Endothelial cell of umbilical vein (primary cell): Measurements from ENCODE around the gene CDH22. TPM values are rescaled to one million over a fixed set of nuclear protein-coding genes. Genes with fewer than 3 reads are reported as not detected.

Experiments
- BruUV-seq: library from RNA; stranded (reverse); fragments of 400-500 nt; replicated peaks from 2 replicates; lab custom pipeline; 2021; lab: Mats Ljungman, UMichigan
- CTCF ChIA-PET: fragments of 300-600, 350-600 bp; sonication (Branson Sonifier 250); formaldehyde crosslinking; loops from one replicate; lab custom pipeline; 2021; ENCODE audit warnings: antibody characterized with exemption, inconsistent platforms; lab: Charles Lee
- POLR2A ChIA-PET: fragments of 300-600, 350-600 bp; sonication (Branson Sonifier 250); formaldehyde crosslinking; loops from one replicate; lab custom pipeline; 2021; ENCODE audit warnings: antibody characterized with exemption, inconsistent platforms; lab: Charles Lee
- DNase-seq: peaks from one replicate; pipeline ENCODE4 v3.0.0-alpha.2; 2011; ENCODE audit warnings: low read depth, low spot score
- FAIRE-seq: peaks from 2 replicates; lab custom pipeline; 2011; peaks lifted over from hg19 to GRCh38; lab: Jason Lieb, UNC
- H2AFZ ChIP-seq: 2 replicates; pipeline ENCODE4 v1.6.0; 2012; ENCODE audit warnings: low read depth, low read length, control low read depth, inconsistent platforms
- H3K27ac ChIP-seq: 2 replicates; pipeline ENCODE4 v1.5.1; 2011; ENCODE audit warnings: low read depth, mild to moderate bottlenecking, control low read depth, low read length, moderate library complexity; ENCODE audit not compliant: insufficient read depth
- H3K27me3 ChIP-seq, 2 experiments: 2 replicates each; pipeline versions ENCODE4 v1.6.0 to v1.6.1; 2011; ENCODE audit warnings: low read length in 2 of 2, mixed read lengths in 1 of 2; ENCODE audit not compliant: control insufficient read depth in 2 of 2, insufficient read depth in 2 of 2
- H3K36me3 ChIP-seq, 2 experiments: 2 replicates in 1 of 2; 3 replicates in 1 of 2; pipeline ENCODE4 v1.5.1; 2011; ENCODE audit warnings: low read length in 2 of 2, mild to moderate bottlenecking in 1 of 2, moderate library complexity in 1 of 2; ENCODE audit not compliant: control insufficient read depth in 2 of 2, insufficient read depth in 2 of 2; ENCODE audit errors: extremely low read depth in 1 of 2
- H3K4me1 ChIP-seq: 3 replicates; pipeline ENCODE4 v1.5.1; 2011; ENCODE audit warnings: mild to moderate bottlenecking, low read length; ENCODE audit not compliant: control insufficient read depth, insufficient read depth; ENCODE audit errors: extremely low read depth
- H3K4me2 ChIP-seq: 2 replicates; pipeline ENCODE4 v1.6.1; 2011; ENCODE audit warnings: low read length, control low read depth, mixed read lengths; ENCODE audit not compliant: insufficient read depth
- H3K4me3 ChIP-seq, 3 experiments: fragments of 200-600 bp in 1 of 3; sonication (generic), shearing (Covaris generic) in 1 of 3; replicated peaks in 1 of 3; 2 replicates each; pipeline ENCODE4 v1.5.1; 2011 to 2016; ENCODE audit warnings: control low read depth in 3 of 3, low read length in 3 of 3, mild to moderate bottlenecking in 2 of 3, inconsistent platforms in 1 of 3, low read depth in 1 of 3, moderate library complexity in 1 of 3; ENCODE audit not compliant: insufficient read depth in 1 of 3
- H3K79me2 ChIP-seq: 2 replicates; pipeline ENCODE4 v1.6.0; 2012; ENCODE audit warnings: low read length, inconsistent platforms; ENCODE audit not compliant: control insufficient read depth, insufficient read depth
- H3K9ac ChIP-seq: replicated peaks from 2 replicates; pipeline ENCODE3; 2011; ENCODE audit warnings: low read length, control low read depth; ENCODE audit not compliant: insufficient read depth; ENCODE audit errors: extremely low read depth
- H3K9me1 ChIP-seq: replicated peaks from 3 replicates; pipeline ENCODE4 v1.6.0; 2011; ENCODE audit warnings: mild to moderate bottlenecking, low read length; ENCODE audit not compliant: control insufficient read depth, insufficient read depth; ENCODE audit errors: extremely low read depth
- H3K9me3 ChIP-seq: replicated peaks from 2 replicates; pipeline ENCODE4 v1.5.1; 2012; ENCODE audit warnings: low read length, inconsistent platforms; ENCODE audit not compliant: control insufficient read depth, insufficient read depth
- H4K20me1 ChIP-seq: replicated peaks from 2 replicates; pipeline ENCODE3; 2011; ENCODE audit warnings: mild to moderate bottlenecking, low read length; ENCODE audit not compliant: control insufficient read depth, insufficient read depth; ENCODE audit errors: extremely low read depth
- EZH2 ChIP-seq: IDR thresholded peaks from 2 replicates; pipeline ENCODE4 v1.6.1; 2012; ENCODE audit warnings: borderline replicate concordance, low read depth, mild to moderate bottlenecking, moderate library complexity, low read length, inconsistent platforms; ENCODE audit not compliant: severe bottlenecking
- FOS ChIP-seq: IDR thresholded peaks from 2 replicates; pipeline ENCODE4 v1.6.1; 2011; ENCODE audit warnings: mild to moderate bottlenecking, low read length, moderate library complexity, borderline replicate concordance; ENCODE audit not compliant: insufficient read depth
- GATA2 ChIP-seq: IDR thresholded peaks from 2 replicates; pipeline ENCODE4 v1.7.0; 2011; ENCODE audit warnings: low read depth, mild to moderate bottlenecking, moderate library complexity, mixed read lengths, low read length; ENCODE audit not compliant: insufficient read length, insufficient read depth
- JUN ChIP-seq: IDR thresholded peaks from 2 replicates; pipeline ENCODE4 v1.6.1; 2011; ENCODE audit warnings: borderline replicate concordance, low read depth; ENCODE audit not compliant: insufficient read length, insufficient read depth
- MYC ChIP-seq: IDR thresholded peaks from one replicate; pipeline ENCODE4 v1.6.1; 2011; ENCODE audit warnings: mild to moderate bottlenecking, low read depth, low read length
- POLR2A ChIP-seq: IDR thresholded peaks from 2 replicates; pipeline ENCODE4 v1.6.1; 2012; ENCODE audit warnings: low read depth, mild to moderate bottlenecking, control low read depth, low read length
- POLR2AphosphoS5 ChIP-seq: IDR thresholded peaks from 2 replicates; pipeline ENCODE4 v1.6.1; 2012; ENCODE audit warnings: low read depth, mild to moderate bottlenecking, control low read depth, low read length, moderate library complexity; ENCODE audit not compliant: insufficient read depth
- dilution Hi-C: fragments of 300-500 bp; cut with MboI; formaldehyde crosslinking; loops from one replicate; pipeline ENCODE4 v1.15.0; 2019; ENCODE audit warnings: low sequenced_read_pairs; ENCODE audit not compliant: extremely low pct_ligation_motif_present
- intact Hi-C: fragments of 100-400 bp; cut with micrococcal nuclease; formaldehyde crosslinking; loops from one replicate; pipeline ENCODE4 v1.10.0; 2022
- polyA plus RNA-seq, 4 experiments: library from polyadenylated mRNA; depleted of rRNA in 3 of 4; stranded (reverse) in 3 of 4; unstranded in 1 of 4; fragments of >200 nt; gene quantifications; 2 replicates each; pipeline versions ENCODE4 v1.2.1 to v1.2.3, GENCODE V29; 2011 to 2012; ENCODE audit warnings: missing spikeins in 1 of 4
- total RNA-seq: library from RNA; stranded (reverse); gene quantifications from 2 replicates; pipeline ENCODE4 v1.2.3, GENCODE V29; 2021
- TF ChIP-seq, protein P1 (sequence below): IDR thresholded peaks from 2 replicates; pipeline ENCODE4 v1.6.1; 2011; ENCODE audit not compliant: insufficient read depth, insufficient read length
- TF ChIP-seq, protein P2 (sequence below), 2 donors: IDR thresholded peaks; 1 replicate in 1 of 2; 2 replicates in 1 of 2; pipeline ENCODE4 v1.5.1; 2011; ENCODE audit warnings: low read length in 2 of 2, mild to moderate bottlenecking in 2 of 2, moderate library complexity in 2 of 2, control low read depth in 1 of 2, inconsistent platforms in 1 of 2, low read depth in 1 of 2; ENCODE audit not compliant: insufficient read depth in 1 of 2; ENCODE audit errors: extremely low read depth in 1 of 2

The CDH22 gene
- total and polyA plus RNA-seq, 2 donors (not counting 3 experiments of a cell fraction or from before 2014, with no cell fraction given) = not detected

DNA sequence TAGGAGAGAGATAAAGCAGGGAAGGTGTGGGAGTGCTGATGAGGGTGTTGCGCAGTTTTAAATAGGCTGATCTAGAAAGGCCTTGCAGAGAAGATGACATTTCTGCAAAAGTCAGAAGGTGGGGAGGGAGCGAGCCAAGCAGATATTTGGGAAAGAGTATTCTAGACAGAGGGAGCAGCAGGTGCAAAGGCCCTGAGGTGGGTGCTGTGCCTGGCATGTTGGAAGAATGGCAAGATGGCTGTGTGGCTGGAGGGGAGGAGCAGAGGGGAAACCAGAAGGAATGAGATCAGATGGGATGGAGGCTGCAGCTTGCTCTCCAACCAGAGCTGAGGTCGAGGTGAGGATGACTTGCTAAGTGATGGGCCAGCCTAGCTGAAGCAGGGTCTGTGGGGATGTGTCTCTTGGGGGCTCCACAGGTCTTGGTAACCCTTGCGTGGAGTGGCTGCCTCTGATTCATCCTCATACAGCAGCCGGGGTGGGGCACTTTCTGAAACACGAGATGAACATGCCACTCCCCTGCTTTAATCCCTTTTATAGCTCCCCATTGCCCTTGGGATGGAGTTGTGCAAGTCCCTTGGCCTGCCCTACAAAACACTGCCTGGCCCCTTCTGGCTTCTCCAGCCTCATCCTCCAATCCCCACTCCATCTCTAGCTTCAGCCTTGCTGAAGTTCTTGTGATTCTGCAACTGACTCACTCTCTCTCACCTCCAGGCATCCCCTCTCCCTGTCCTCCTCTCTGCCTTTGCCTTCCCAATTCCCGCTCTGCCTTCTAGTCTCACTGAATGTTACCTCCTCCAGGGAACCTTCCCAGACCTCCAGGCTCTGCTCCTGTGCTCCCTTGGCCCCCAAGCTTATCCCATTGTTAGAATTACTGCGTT, 94.1 kb downstream of the CDH22 start:
- Histone ChIP-seq H2AFZ (no peak overlapping the region), H3K4me2 (no peak overlapping the region), H3K4me3 (no peak overlapping the region), H4K20me1 (no peaks in the 10 kb centered on the region), H3K4me1 (peaks cover 9% of the 10 kb centered on the region), H3K27ac (no peak overlapping the region), H3K9ac (no peak overlapping the region), H3K9me3 (no peaks in the 10 kb centered on the region), H3K79me2 (no peaks in the 10 kb centered on the region), H3K36me3 (no peaks in the 10 kb centered on the region), H3K27me3 (no peaks in the 10 kb centered on the region), H3K9me1 (no peaks in the 10 kb centered on the region)
- dilution Hi-C loops (no loop called here), intact Hi-C loops (no loop called here)
- FAIRE-seq = no peak
- DNase-seq = no peak
- TF ChIP-seq GATA2 (no peak), FOS (no peak), POLR2A (no peak), EZH2 (no peak), MYC (no peak), POLR2AphosphoS5 (no peak), JUN (no peak)
- TF ChIP-seq, protein P1, sequence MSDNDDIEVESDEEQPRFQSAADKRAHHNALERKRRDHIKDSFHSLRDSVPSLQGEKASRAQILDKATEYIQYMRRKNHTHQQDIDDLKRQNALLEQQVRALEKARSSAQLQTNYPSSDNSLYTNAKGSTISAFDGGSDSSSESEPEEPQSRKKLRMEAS = no peak
- TF ChIP-seq, protein P2, sequence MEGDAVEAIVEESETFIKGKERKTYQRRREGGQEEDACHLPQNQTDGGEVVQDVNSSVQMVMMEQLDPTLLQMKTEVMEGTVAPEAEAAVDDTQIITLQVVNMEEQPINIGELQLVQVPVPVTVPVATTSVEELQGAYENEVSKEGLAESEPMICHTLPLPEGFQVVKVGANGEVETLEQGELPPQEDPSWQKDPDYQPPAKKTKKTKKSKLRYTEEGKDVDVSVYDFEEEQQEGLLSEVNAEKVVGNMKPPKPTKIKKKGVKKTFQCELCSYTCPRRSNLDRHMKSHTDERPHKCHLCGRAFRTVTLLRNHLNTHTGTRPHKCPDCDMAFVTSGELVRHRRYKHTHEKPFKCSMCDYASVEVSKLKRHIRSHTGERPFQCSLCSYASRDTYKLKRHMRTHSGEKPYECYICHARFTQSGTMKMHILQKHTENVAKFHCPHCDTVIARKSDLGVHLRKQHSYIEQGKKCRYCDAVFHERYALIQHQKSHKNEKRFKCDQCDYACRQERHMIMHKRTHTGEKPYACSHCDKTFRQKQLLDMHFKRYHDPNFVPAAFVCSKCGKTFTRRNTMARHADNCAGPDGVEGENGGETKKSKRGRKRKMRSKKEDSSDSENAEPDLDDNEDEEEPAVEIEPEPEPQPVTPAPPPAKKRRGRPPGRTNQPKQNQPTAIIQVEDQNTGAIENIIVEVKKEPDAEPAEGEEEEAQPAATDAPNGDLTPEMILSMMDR (IDR thresholded peaks at IDR 0.05; ENCODE audit: extremely low read depth in 1 of 2, insufficient read depth in 1 of 2, low read depth in 1 of 2, low read length in 2 of 2) = no peak
- ChIA-PET CTCF (interaction anchor here (0.6 kb wide), 1 partner anchor 8 kb away, joined by 3 read pairs; no protein-coding TSS in a partner anchor), POLR2A (no interaction called here)
- no TSS peak for BruUV-seq
